B cell (primary cell): ENCODE measurements around the gene KCNQ2. TPM values are rescaled to one million over a fixed set of nuclear protein-coding genes. Genes with fewer than 3 reads are reported as not detected.

Experiments
- ATAC-seq: fragments of 200-7000 bp; cut with Tn5 transposase; one replicate; pipeline ENCODE4 v1.10.0; 2021; ENCODE audit warnings: low read depth, mild to moderate bottlenecking, moderate number of reproducible peaks, moderate library complexity
- CTCF ChIA-PET: fragments of 350-600 bp; sonication (Branson Sonifier 250); formaldehyde crosslinking; loops from one replicate; lab custom pipeline; 2021; ENCODE audit warnings: antibody characterized with exemption, inconsistent platforms; lab: Charles Lee
- POLR2A ChIA-PET: fragments of 350-600 bp; sonication (Branson Sonifier 250); formaldehyde crosslinking; loops from one replicate; lab custom pipeline; 2021; ENCODE audit warnings: antibody characterized with exemption; lab: Charles Lee
- DNase-seq: peaks from one replicate; pipeline ENCODE4 v3.0.0; 2013
- H2AFZ ChIP-seq: 2 replicates; pipeline ENCODE4 v1.6.1; 2012; ENCODE audit warnings: mild to moderate bottlenecking, low read depth, low read length; ENCODE audit not compliant: insufficient read depth, poor library complexity, severe bottlenecking
- H3K27ac ChIP-seq, 2 donors: 1 replicate in 1 of 2; 2 replicates in 1 of 2; pipeline ENCODE4 v1.5.1; 2012 to 2013; ENCODE audit warnings: low read length in 2 of 2, mild to moderate bottlenecking in 2 of 2, moderate library complexity in 1 of 2
- H3K27me3 ChIP-seq, 4 experiments: fragments of 200-600 bp in 1 of 4; sonication (generic) in 1 of 4; replicated peaks in 1 of 4; 1 replicate in 2 of 4; 2 replicates in 2 of 4; pipeline versions ENCODE4 v1.6.1 to v1.7.0; 2013 to 2016; ENCODE audit warnings: low read length in 3 of 4, mild to moderate bottlenecking in 2 of 4, mixed read lengths in 1 of 4, moderate library complexity in 1 of 4; ENCODE audit not compliant: insufficient read depth in 4 of 4, control insufficient read depth in 3 of 4; ENCODE audit errors: control extremely low read depth in 1 of 4
- H3K36me3 ChIP-seq, 2 experiments: replicated peaks in 1 of 2; 1 replicate in 1 of 2; 2 replicates in 1 of 2; pipeline versions ENCODE4 v1.6.1 to v1.7.1; 2013; ENCODE audit warnings: low read length in 1 of 2; ENCODE audit not compliant: insufficient read depth in 2 of 2, control insufficient read depth in 1 of 2; ENCODE audit errors: control extremely low read depth in 1 of 2, extremely low read depth in 1 of 2
- H3K4me1 ChIP-seq, 2 donors: fragments of 200-600 bp in 1 of 2; sonication (generic) in 1 of 2; 1 replicate in 1 of 2; 2 replicates in 1 of 2; pipeline versions ENCODE4 v1.5.1 to v1.6.1; 2013 to 2017; ENCODE audit warnings: low read length in 2 of 2; ENCODE audit not compliant: control insufficient read depth in 2 of 2, insufficient read depth in 2 of 2
- H3K4me2 ChIP-seq: replicated peaks from 2 replicates; pipeline ENCODE3; 2012; ENCODE audit warnings: mild to moderate bottlenecking, low read depth, low read length; ENCODE audit not compliant: poor library complexity, severe bottlenecking
- H3K4me3 ChIP-seq, 5 experiments: fragments of 200-600 bp in 1 of 5; sonication (generic) in 1 of 5; 1 replicate in 3 of 5; 2 replicates in 2 of 5; pipeline versions ENCODE4 v1.5.1 to v1.7.0; 2011 to 2016; ENCODE audit warnings: low read length in 4 of 5, mild to moderate bottlenecking in 4 of 5, low read depth in 2 of 5, control low read depth in 1 of 5, moderate library complexity in 1 of 5; ENCODE audit not compliant: insufficient read depth in 1 of 5; ENCODE audit errors: control extremely low read depth in 1 of 5, extremely low read depth in 1 of 5
- H3K79me2 ChIP-seq: fragments of 200-600 bp; sonication (generic); one replicate; pipeline ENCODE4 v1.6.0; 2016; ENCODE audit warnings: low read length; ENCODE audit not compliant: control insufficient read depth, insufficient read depth
- H3K9ac ChIP-seq: fragments of 200-600 bp; sonication (generic); 2 replicates; pipeline ENCODE4 v1.6.1; 2017; ENCODE audit warnings: mild to moderate bottlenecking, low read length, moderate library complexity
- H3K9me3 ChIP-seq, 3 donors: one replicate each; pipeline versions ENCODE4 v1.6.1 to v1.7.1; 2013; ENCODE audit warnings: low read length in 2 of 3; ENCODE audit not compliant: control insufficient read depth in 2 of 3, insufficient read depth in 1 of 3; ENCODE audit errors: control extremely low read depth in 1 of 3
- H4K20me1 ChIP-seq: 2 replicates; pipeline ENCODE4 v1.6.0; 2012; ENCODE audit warnings: mild to moderate bottlenecking, low read length; ENCODE audit not compliant: insufficient read depth, control insufficient read depth, poor library complexity, severe bottlenecking
- H3K27ac Mint-ChIP-seq: one replicate; pipeline ENCODE4 v1.8.0; 2021; ENCODE audit warnings: mixed read lengths
- H3K27me3 Mint-ChIP-seq: one replicate; pipeline ENCODE4 v1.8.0; 2021; ENCODE audit warnings: mixed read lengths
- H3K4me1 Mint-ChIP-seq: one replicate; pipeline ENCODE4 v1.8.0; 2021; ENCODE audit warnings: mixed read lengths
- H3K4me3 Mint-ChIP-seq: one replicate; pipeline ENCODE4 v1.8.0; 2021; ENCODE audit warnings: mixed read lengths
- H3K9me3 Mint-ChIP-seq: one replicate; pipeline ENCODE4 v1.8.0; 2022; ENCODE audit warnings: mixed read lengths; ENCODE audit not compliant: insufficient read depth
- EZH2 ChIP-seq: IDR thresholded peaks from 2 replicates; pipeline ENCODE4 v1.6.1; 2012; ENCODE audit warnings: borderline replicate concordance, low read depth, mild to moderate bottlenecking, moderate library complexity, low read length; ENCODE audit not compliant: insufficient read depth, poor library complexity, severe bottlenecking
- WGBS: methylation state at CpG from one replicate; pipeline ENCODE4 v1.1.5; 2013; ENCODE audit warnings: missing lambda C conversion rate; ENCODE audit not compliant: insufficient coverage; 5-methylcytosine and 5-hydroxymethylcytosine counted together
- intact Hi-C: fragments of 100-400 bp; cut with micrococcal nuclease; formaldehyde crosslinking; loops from one replicate; pipeline ENCODE4 v1.10.0; 2022
- polyA plus RNA-seq: library from polyadenylated mRNA; depleted of rRNA; stranded (reverse); fragments of >200 nt; gene quantifications from 2 replicates; pipeline ENCODE4 v1.2.3, GENCODE V29; 2012
- total RNA-seq, 2 donors: library from RNA; stranded (reverse); fragments of 120-200 nt in 1 of 2; gene quantifications; 1 replicate in 1 of 2; 2 replicates in 1 of 2; pipeline versions ENCODE4 v1.2.3 to v1.2.4, GENCODE V29; 2013 to 2022
- TF ChIP-seq, protein P1 (sequence below): fragments of 200-600 bp; IDR thresholded peaks from one replicate; pipeline ENCODE4 v1.8.0; 2022; ENCODE audit warnings: antibody characterized with exemption, mild to moderate bottlenecking

The KCNQ2 gene
- total and polyA plus RNA-seq, 2 donors (not counting 1 experiment from before 2014, with no cell fraction given), result 0.12 TPM; not detected in 1

DNA sequence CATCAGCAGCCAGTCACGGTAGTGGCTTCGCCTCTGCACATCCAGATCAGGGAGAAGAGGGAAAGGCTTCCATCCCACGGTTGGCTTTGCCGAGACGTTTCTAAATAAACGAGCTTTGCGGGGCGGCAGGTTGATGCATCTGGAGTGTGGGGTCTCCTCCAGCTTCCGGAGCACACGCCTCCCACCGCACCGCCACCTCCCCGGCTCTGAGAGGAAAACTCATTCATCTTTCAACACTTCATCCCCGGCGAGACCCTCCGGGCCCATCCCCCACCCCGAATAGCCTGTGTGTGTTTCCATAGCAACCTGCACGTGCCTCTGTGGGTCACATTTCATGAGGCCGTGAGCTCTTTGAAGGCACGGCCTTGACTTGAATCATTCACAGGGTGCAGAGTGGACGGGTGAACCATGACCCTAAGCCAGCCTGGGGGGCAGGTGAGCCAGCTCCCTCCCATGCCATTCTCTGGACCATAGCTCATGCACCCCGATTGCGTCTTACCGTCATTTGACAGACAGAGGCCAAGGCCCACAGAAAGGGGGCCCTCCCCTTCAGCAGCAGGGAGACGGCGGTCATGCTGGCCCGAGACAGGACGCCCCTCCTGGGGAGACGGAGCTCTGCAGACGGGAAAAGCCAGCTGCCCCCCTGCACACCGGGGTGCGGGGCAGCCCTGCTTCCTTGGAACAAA lies 95.1 kb downstream of the KCNQ2 start:
- no peak for DNase-seq
- H3K4me2 ChIP-seq, result no peak overlapping the region
- Mint-ChIP-seq H3K4me1 (no peaks in the 10 kb centered on the region), H3K4me3 (no peak overlapping the region), H3K27ac (no peak overlapping the region), H3K27me3 (peaks cover 21% of the 10 kb centered on the region), H3K9me3 (no peaks in the 10 kb centered on the region)
- no peaks in the 10 kb centered on the region for H3K79me2 ChIP-seq
- H4K20me1 ChIP-seq, result no peaks in the 10 kb centered on the region
- POLR2A ChIA-PET, result no interaction called here
- H3K27me3 ChIP-seq, result peaks cover 0 to 23% (median 0%) of the 10 kb centered on the region in 4 experiments
- no peak overlapping the region for H3K9ac ChIP-seq
- 8% methylated on average over 25 of the region's 32 CpGs for WGBS
- CTCF ChIA-PET, result no interaction called here
- TF ChIP-seq EZH2, result no peak
- TF ChIP-seq, protein P1, sequence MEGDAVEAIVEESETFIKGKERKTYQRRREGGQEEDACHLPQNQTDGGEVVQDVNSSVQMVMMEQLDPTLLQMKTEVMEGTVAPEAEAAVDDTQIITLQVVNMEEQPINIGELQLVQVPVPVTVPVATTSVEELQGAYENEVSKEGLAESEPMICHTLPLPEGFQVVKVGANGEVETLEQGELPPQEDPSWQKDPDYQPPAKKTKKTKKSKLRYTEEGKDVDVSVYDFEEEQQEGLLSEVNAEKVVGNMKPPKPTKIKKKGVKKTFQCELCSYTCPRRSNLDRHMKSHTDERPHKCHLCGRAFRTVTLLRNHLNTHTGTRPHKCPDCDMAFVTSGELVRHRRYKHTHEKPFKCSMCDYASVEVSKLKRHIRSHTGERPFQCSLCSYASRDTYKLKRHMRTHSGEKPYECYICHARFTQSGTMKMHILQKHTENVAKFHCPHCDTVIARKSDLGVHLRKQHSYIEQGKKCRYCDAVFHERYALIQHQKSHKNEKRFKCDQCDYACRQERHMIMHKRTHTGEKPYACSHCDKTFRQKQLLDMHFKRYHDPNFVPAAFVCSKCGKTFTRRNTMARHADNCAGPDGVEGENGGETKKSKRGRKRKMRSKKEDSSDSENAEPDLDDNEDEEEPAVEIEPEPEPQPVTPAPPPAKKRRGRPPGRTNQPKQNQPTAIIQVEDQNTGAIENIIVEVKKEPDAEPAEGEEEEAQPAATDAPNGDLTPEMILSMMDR, result no peak
- intact Hi-C loops, result no loop called here
- ATAC-seq, result no peak
- H3K4me3 ChIP-seq, result no peak overlapping the region
- H3K36me3 ChIP-seq, result no peaks in the 10 kb centered on the region
- H3K27ac ChIP-seq, result no peak overlapping the region
- no peaks in the 10 kb centered on the region for H3K4me1 ChIP-seq
- H2AFZ ChIP-seq, result no peak overlapping the region
- H3K9me3 ChIP-seq, result peaks cover 0 to 12% (median 0%) of the 10 kb centered on the region in 3 donors
